Measurements from ENCODE around the gene ATP5ME. TPM values are rescaled to one million over a fixed set of nuclear protein-coding genes. Genes with fewer than 3 reads are reported as not detected.
"Not testable (repeated sequence)": the region's sequence is repeated elsewhere in the genome, so short reads cannot be mapped to it uniquely, and the experiment has no call there.

Gene ATP5ME
- total RNA-seq, 1 experiment from 2014 or later: 272 TPM

GRCh38 chr4:669806-670559 lies 4.1 kb downstream of the ATP5ME start:
- not testable (repeated sequence) for DNase-seq (ENCODE audit: low spot score)

- not testable (repeated sequence) for DNase-seq (ENCODE audit: low spot score)
These were observed 5.9 kb downstream of the ATP5ME start for GRCh38 chr4:668219-668618.

- no peak for DNase-seq (ENCODE audit: low spot score)
These were observed 6.5 kb downstream of the ATP5ME start for GRCh38 chr4:667545-667925.

GRCh38 chr4:666822-667544 lies 7.1 kb downstream of the ATP5ME start:
- DNase-seq (ENCODE audit: low spot score): no peak

- DNase-seq (ENCODE audit: low spot score): no peak
These were observed 7.7 kb downstream of the ATP5ME start for GRCh38 chr4:666436-666810.

GRCh38 chr4:665751-666435 lies 8.2 kb downstream of the ATP5ME start:
- no peak for DNase-seq (ENCODE audit: low spot score)

GRCh38 chr4:665381-665750 lies 8.7 kb downstream of the ATP5ME start:
- DNase-seq (ENCODE audit: low spot score): no peak

- DNase-seq (ENCODE audit: low spot score): no peak
These were observed 9.3 kb downstream of the ATP5ME start for GRCh38 chr4:664713-665231.

- no peak for DNase-seq (ENCODE audit: low spot score)
These were observed 10.3 kb downstream of the ATP5ME start for GRCh38 chr4:663438-664428.

GRCh38 chr4:663046-663437 lies 11.0 kb downstream of the ATP5ME start:
- no peak for DNase-seq (ENCODE audit: low spot score)

GRCh38 chr4:661881-662761 lies 12.0 kb downstream of the ATP5ME start:
- DNase-seq (ENCODE audit: low spot score): no peak

GRCh38 chr4:661231-661630 lies 12.8 kb downstream of the ATP5ME start:
- no peak for DNase-seq (ENCODE audit: low spot score)

GRCh38 chr4:660401-660800 lies 13.7 kb downstream of the ATP5ME start:
- no peak for DNase-seq (ENCODE audit: low spot score)

GRCh38 chr4:659851-660250 lies 14.2 kb downstream of the ATP5ME start:
- no peak for DNase-seq (ENCODE audit: low spot score)

- no peak for DNase-seq (ENCODE audit: low spot score)
These were observed 15.1 kb downstream of the ATP5ME start for GRCh38 chr4:658681-659667.

GRCh38 chr4:657834-658667 lies 16.0 kb downstream of the ATP5ME start:
- no peak for DNase-seq (ENCODE audit: low spot score)

GRCh38 chr4:657338-657833 lies 16.7 kb downstream of the ATP5ME start:
- no peak for DNase-seq (ENCODE audit: low spot score)
